Measurements from ENCODE around the gene ARHGEF39.

- TF ChIP-seq, protein P1, sequence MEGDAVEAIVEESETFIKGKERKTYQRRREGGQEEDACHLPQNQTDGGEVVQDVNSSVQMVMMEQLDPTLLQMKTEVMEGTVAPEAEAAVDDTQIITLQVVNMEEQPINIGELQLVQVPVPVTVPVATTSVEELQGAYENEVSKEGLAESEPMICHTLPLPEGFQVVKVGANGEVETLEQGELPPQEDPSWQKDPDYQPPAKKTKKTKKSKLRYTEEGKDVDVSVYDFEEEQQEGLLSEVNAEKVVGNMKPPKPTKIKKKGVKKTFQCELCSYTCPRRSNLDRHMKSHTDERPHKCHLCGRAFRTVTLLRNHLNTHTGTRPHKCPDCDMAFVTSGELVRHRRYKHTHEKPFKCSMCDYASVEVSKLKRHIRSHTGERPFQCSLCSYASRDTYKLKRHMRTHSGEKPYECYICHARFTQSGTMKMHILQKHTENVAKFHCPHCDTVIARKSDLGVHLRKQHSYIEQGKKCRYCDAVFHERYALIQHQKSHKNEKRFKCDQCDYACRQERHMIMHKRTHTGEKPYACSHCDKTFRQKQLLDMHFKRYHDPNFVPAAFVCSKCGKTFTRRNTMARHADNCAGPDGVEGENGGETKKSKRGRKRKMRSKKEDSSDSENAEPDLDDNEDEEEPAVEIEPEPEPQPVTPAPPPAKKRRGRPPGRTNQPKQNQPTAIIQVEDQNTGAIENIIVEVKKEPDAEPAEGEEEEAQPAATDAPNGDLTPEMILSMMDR (IDR thresholded peaks at IDR 0.05) = no peak
- no peak for TF ChIP-seq POLR2A (IDR thresholded peaks at IDR 0.05)
Observed at GRCh38 chr9:35675204-35675603, 10.2 kb upstream of the ARHGEF39 start.
